IPS-NIHi7 (cell line): ENCODE measurements around the gene IL1RAPL1.

Experiments
- DNase-seq: peaks from one replicate; pipeline ENCODE4 v3.0.0; 2012; ENCODE audit warnings: mixed read lengths; ENCODE audit errors: extremely low spot score

Gene IL1RAPL1

GRCh38 chrX:29876733-29877132 lies 1289.5 kb downstream of the IL1RAPL1 start:
- DNase-seq = no peak

GRCh38 chrX:29880977-29881376 lies 1293.7 kb downstream of the IL1RAPL1 start:
- DNase-seq = no peak

- no peak for DNase-seq
Measured at GRCh38 chrX:29890004-29890403, 1302.8 kb downstream of the IL1RAPL1 start.

- DNase-seq = no peak
Measured at GRCh38 chrX:29890646-29891200, 1303.5 kb downstream of the IL1RAPL1 start.

GRCh38 chrX:29902004-29902403 lies 1314.8 kb downstream of the IL1RAPL1 start:
- no peak for DNase-seq

- no peak for DNase-seq
Measured at GRCh38 chrX:29903360-29903759, 1316.1 kb downstream of the IL1RAPL1 start.

GRCh38 chrX:29911673-29912072 lies 1324.4 kb downstream of the IL1RAPL1 start:
- no peak for DNase-seq

GRCh38 chrX:29913647-29914046 lies 1326.4 kb downstream of the IL1RAPL1 start:
- no peak for DNase-seq

GRCh38 chrX:29922607-29923006 lies 1335.4 kb downstream of the IL1RAPL1 start:
- no peak for DNase-seq

GRCh38 chrX:29926056-29926455 lies 1338.8 kb downstream of the IL1RAPL1 start:
- DNase-seq = no peak

- no peak for DNase-seq
Measured at GRCh38 chrX:29926659-29927058, 1339.4 kb downstream of the IL1RAPL1 start.

- DNase-seq = no peak
Measured at GRCh38 chrX:29935455-29935854, 1348.2 kb downstream of the IL1RAPL1 start.

GRCh38 chrX:29940750-29941149 lies 1353.5 kb downstream of the IL1RAPL1 start:
- peak; percentile 18 for DNase-seq

- DNase-seq = no peak
Measured at GRCh38 chrX:29941287-29941686, 1354.0 kb downstream of the IL1RAPL1 start.

GRCh38 chrX:29947225-29947624 lies 1360.0 kb downstream of the IL1RAPL1 start:
- DNase-seq = no peak

- no peak for DNase-seq
Measured at GRCh38 chrX:29948653-29949052, 1361.4 kb downstream of the IL1RAPL1 start.

- no peak for DNase-seq
Measured at GRCh38 chrX:29952016-29952415, 1364.8 kb downstream of the IL1RAPL1 start.

GRCh38 chrX:29962061-29962460 lies 1374.8 kb downstream of the IL1RAPL1 start:
- no peak for DNase-seq

- no peak for DNase-seq
Measured at GRCh38 chrX:29965634-29966033, 1378.4 kb downstream of the IL1RAPL1 start.

GRCh38 chrX:29992083-29992482 lies 1404.8 kb downstream of the IL1RAPL1 start:
- DNase-seq = no peak

- no peak for DNase-seq
Measured at GRCh38 chrX:30005813-30006212, 1418.6 kb downstream of the IL1RAPL1 start.
